Upper lobe of right lung (tissue), 1 donor: Measurements from ENCODE around the gene ENTPD3. TPM values are rescaled to one million over a fixed set of nuclear protein-coding genes. Genes with fewer than 3 reads are reported as not detected.

ENCODE experiments used
- ATAC-seq: fragments of 200-7000 bp; cut with Tn5 transposase; one replicate; pipeline ENCODE4 v1.9.1; 2020; ENCODE audit warnings: mild to moderate bottlenecking, moderate library complexity
- DNase-seq: peaks from one replicate; pipeline ENCODE4 v3.0.0-alpha.2; 2020
- H3K27ac ChIP-seq: fragments of 200-600 bp; one replicate; pipeline ENCODE4 v1.8.0; 2022
- H3K27me3 ChIP-seq: fragments of 200-600 bp; one replicate; pipeline ENCODE4 v1.8.0; 2022; ENCODE audit warnings: mild to moderate bottlenecking
- H3K36me3 ChIP-seq: fragments of 200-600 bp; one replicate; pipeline ENCODE4 v1.8.0; 2022
- H3K4me1 ChIP-seq: fragments of 200-600 bp; one replicate; pipeline ENCODE4 v1.8.0; 2022
- H3K4me3 ChIP-seq: fragments of 200-600 bp; one replicate; pipeline ENCODE4 v1.8.0; 2022; ENCODE audit warnings: mild to moderate bottlenecking
- H3K9me3 ChIP-seq: fragments of 200-600 bp; one replicate; pipeline ENCODE4 v1.8.0; 2022
- CTCF ChIP-seq: fragments of 200-600 bp; IDR thresholded peaks from one replicate; pipeline ENCODE4 v1.8.0; 2022; ENCODE audit warnings: antibody characterized with exemption
- intact Hi-C: fragments of 100-400 bp; cut with DNase I; formaldehyde crosslinking; loops from one replicate; pipeline ENCODE4 v1.11.0; 2022
- total RNA-seq: library from RNA; stranded (reverse); fragmentation: NEBNext Ultra II Directional; extraction: Animal tissue kit (Norgen Biotek cat#: 25700); gene quantifications from one replicate; pipeline ENCODE4 v1.2.1, GENCODE V29; 2021
- donor health status: DM: no; HTN: yes; CAD: no; lungs with severe emphysema.

The ENTPD3 gene
- total RNA-seq, 1 donor from 2014 or later, result 3.7 TPM

GRCh38 chr3:40387895-40388254 lies 891 bp downstream of the ENTPD3 start:
- Histone ChIP-seq H3K9me3 (no peaks in the 10 kb centered on the region), H3K4me1 (no peaks in the 10 kb centered on the region), H3K36me3 (no peaks in the 10 kb centered on the region), H3K27me3 (peaks cover 17% of the 10 kb centered on the region), H3K4me3 (no peak overlapping the region), H3K27ac (no peak overlapping the region)
- intact Hi-C loops, result no loop called here
- no peak for TF ChIP-seq CTCF
- DNase-seq (no peak), ATAC-seq (no peak)

GRCh38 chr3:40396406-40396805 lies 9.4 kb downstream of the ENTPD3 start:
- H3K27me3 ChIP-seq, result no peaks in the 10 kb centered on the region
- H3K4me3 ChIP-seq, result no peak overlapping the region
- H3K4me1 ChIP-seq, result no peaks in the 10 kb centered on the region
- intact Hi-C loops, result no loop called here
- TF ChIP-seq CTCF, result no peak
- H3K27ac ChIP-seq, result no peak overlapping the region
- H3K9me3 ChIP-seq, result no peaks in the 10 kb centered on the region
- ATAC-seq, result no peak
- DNase-seq, result no peak
- no peaks in the 10 kb centered on the region for H3K36me3 ChIP-seq

GRCh38 chr3:40397129-40397528 lies 10.1 kb downstream of the ENTPD3 start:
- Histone ChIP-seq H3K27me3 (no peaks in the 10 kb centered on the region), H3K9me3 (no peaks in the 10 kb centered on the region), H3K4me1 (no peaks in the 10 kb centered on the region), H3K4me3 (no peak overlapping the region), H3K27ac (no peak overlapping the region), H3K36me3 (no peaks in the 10 kb centered on the region)
- ATAC-seq (no peak), DNase-seq (no peak)
- intact Hi-C loops, result no loop called here
- no peak for TF ChIP-seq CTCF

- no peak for ATAC-seq
- TF ChIP-seq CTCF, result no peak
Observed at GRCh38 chr3:40397912-40398311, 10.9 kb downstream of the ENTPD3 start.

GRCh38 chr3:40398346-40398745 lies 11.4 kb downstream of the ENTPD3 start:
- Histone ChIP-seq H3K36me3 (no peaks in the 10 kb centered on the region), H3K4me1 (no peaks in the 10 kb centered on the region), H3K9me3 (no peaks in the 10 kb centered on the region), H3K27me3 (no peaks in the 10 kb centered on the region), H3K27ac (no peak overlapping the region), H3K4me3 (no peak overlapping the region)
- DNase-seq (no peak), ATAC-seq (no peak)
- no peak for TF ChIP-seq CTCF
- intact Hi-C loops, result no loop called here

More at GRCh38 chr3:40397912-40398311, 10.9 kb downstream of the ENTPD3 start:
- H3K27me3 ChIP-seq, result no peaks in the 10 kb centered on the region
- H3K4me3 ChIP-seq, result no peak overlapping the region
- H3K4me1 ChIP-seq, result no peaks in the 10 kb centered on the region
- H3K9me3 ChIP-seq, result no peaks in the 10 kb centered on the region
- no peak overlapping the region for H3K27ac ChIP-seq
- DNase-seq, result no peak
- H3K36me3 ChIP-seq, result no peaks in the 10 kb centered on the region
- intact Hi-C loops, result no loop called here

GRCh38 chr3:40404591-40405198 lies 17.7 kb downstream of the ENTPD3 start:
- intact Hi-C loops, result no loop called here
- Histone ChIP-seq H3K4me3 (no peak overlapping the region), H3K9me3 (no peaks in the 10 kb centered on the region), H3K27me3 (no peaks in the 10 kb centered on the region), H3K4me1 (no peaks in the 10 kb centered on the region), H3K36me3 (no peaks in the 10 kb centered on the region), H3K27ac (no peak overlapping the region)
- ATAC-seq (no peak), DNase-seq (no peak)
- TF ChIP-seq CTCF, result no peak
